RPMI8226 (cell line): ENCODE measurements around the gene RFTN1.

Experiments
- DNase-seq: peaks from one replicate; pipeline ENCODE4 v3.0.0-alpha.2; 2015

RFTN1 gene

DNA sequence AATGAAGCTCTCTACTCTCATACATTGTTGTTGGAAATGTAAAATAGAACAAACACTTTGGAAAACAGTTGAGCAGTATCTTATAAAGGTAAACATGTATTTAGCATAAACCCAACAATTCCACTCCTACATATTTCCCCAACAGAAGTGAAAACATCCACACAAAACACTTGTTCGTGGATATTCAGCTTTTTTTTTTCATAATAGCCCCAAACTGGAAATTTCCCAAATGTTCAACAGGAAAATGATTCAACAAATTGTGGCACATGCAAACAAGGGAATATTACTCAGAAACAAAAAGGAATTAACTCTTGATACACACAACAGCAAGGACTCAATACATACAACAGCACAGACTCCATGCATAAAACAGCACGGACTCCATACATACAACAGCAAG, 28.5 kb downstream of the RFTN1 start:
- DNase-seq = no peak

DNA sequence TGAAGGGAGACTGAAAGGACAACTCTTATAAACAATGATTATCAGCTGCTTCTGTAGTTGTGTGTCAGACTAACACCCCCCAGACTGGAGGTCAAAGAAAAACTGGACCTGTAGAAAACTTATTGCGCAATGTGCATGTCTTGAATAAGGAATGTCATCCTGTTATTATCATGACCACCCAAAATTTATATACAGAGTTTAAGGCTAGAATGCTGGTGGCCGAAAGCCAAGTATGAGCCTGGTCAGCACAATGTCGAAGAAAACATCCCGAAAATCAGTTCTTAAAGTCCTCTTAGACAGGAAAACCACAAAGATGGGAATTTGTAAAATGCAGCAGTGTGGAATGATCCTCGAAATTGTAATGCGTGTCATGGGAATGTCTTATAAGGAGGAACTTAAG, 29.3 kb downstream of the RFTN1 start:
- no peak for DNase-seq

DNA sequence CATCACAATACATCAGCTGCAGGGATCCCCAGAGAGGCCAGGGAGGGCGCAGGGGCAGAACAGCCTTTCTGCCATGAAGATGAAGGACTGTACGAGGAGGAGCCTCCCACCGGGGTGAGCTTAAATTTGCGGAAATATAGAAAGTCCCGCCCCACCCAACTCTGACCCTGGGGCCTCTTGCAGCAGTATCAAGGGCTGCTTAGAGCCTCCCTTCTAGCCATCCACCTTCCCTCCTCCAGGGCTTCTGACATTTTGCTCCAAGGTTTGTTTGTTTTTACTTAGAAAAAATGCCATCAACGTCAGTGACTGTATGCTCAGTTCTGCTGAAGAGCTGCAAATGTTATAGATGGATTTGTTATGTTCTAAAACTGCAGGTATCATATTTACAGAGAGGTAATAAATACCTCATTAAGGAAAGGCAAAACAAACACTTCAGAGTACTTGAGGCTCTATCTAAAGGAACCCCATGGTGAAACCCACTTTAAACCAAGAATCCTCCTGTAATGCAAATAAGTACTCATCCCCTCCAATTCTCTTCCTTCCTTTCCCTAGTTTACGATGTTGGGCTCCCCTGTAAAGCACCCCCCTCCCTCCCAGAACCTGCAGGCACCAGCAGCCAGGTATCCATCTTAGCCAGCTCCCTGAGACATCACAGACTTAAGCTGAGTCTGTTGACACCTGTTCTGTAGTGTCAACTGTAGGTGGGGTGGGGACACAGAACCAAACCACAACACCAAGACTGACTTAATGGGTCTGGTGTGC, 30.5 kb downstream of the RFTN1 start:
- DNase-seq = no peak

DNA sequence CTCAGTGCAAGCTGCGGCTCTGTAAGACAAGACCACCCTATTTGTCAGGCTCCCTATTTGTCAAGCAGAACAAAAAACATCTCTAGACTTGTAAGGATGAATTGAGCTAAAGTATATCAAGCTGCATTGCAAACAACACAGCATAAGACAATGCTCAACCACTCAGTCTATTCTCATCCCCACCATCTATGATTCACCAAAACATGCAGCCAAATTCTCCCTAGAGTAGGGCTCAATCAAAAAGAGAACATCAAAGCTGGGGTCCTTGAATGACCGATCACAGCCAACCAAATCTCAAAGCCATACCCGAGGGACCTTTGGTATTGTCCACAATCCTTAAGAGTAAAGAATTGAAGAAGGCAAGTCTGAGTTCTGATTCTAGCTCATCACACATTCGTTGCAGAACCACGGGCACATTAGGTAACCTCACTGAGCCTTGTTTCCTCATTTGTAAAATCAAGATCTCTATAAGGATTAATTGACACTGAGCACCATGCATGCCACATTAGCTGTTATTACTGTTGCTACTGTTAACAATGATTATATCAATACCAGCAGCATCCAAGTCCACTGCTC, 31.2 kb downstream of the RFTN1 start:
- no peak for DNase-seq

DNA sequence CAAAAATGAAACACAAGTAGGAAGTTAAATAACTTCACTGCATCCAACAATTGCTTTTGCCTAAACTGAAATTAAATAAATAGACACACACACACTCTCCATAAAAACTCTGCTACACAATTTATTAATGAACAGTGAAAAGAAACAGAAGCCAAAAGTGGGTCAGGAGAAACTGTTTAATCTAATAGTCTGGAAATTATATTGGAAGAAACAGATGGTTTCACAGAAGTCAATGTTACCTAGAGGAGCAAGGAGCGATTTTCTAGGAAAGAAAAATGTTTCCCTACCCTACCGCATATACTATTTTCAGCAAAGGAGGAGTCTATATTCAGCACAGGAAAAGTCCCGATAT, 32.0 kb downstream of the RFTN1 start:
- DNase-seq = no peak

DNA sequence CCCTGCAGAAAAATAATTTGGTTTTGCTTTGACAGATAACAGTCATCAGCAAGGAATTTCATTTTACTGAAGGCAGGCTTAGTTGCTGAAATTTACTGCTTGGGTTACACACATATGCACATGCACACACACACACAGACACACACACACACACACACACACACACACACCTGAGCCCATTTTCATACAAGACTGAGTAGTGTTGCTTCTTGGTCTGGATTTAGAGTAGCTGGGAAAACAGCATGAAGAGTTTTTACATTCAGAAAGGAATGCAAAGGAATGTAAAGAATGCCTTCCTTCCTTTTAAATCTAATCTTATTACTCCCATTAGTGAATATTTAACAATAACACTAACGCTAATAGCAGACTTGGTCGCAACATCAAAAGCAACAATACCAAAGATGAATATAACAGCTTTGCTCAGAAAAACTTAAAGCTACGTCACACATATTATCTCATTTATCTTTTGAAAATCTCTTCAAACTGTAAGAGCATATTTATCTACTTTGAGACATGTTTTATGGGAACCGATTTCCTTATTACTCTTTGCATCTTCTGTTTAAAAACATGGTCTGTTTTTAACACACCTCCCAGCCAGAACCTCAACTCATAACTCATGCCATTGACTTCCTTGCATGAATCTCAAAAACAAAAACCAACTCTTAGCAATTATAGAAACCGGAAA, 32.5 kb downstream of the RFTN1 start:
- no peak for DNase-seq

DNA sequence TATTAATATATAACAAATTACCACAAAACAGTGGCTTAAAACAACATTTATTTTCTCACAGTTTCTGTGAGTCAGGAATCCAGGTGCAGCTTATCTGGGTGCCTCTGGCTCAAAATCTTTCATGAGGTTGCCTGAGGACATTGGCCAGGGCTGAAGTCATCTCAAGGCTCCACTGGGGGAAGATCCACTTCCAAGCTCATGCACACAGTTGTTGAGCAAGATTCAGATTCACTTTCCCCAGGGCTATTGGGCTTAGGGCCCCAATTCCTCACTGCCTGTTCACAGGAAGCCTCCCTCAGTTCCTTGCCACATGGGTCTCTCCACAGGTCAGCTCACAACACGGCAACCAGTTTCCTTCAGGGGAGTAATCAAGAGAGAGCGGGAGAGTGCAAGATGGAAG, 35.0 kb downstream of the RFTN1 start:
- no peak for DNase-seq

DNA sequence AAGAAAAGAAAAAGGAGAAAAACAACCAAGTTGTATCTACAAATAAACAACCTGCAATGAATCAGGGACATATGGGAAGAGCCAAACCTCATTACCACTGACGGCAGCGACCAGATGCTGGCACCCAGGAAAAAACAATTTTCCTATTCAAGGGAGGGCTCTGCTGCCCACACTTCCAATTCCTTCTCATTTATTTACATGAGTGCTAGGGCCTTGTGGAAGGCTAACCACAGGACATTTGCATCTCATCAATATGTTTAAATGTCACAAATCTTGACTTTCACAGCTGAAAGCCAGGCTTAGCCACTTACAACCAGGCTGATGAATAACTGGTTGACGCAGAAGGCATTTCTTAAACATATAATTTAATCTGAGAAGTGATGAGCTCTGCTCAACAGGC, 36.0 kb downstream of the RFTN1 start:
- DNase-seq = no peak

DNA sequence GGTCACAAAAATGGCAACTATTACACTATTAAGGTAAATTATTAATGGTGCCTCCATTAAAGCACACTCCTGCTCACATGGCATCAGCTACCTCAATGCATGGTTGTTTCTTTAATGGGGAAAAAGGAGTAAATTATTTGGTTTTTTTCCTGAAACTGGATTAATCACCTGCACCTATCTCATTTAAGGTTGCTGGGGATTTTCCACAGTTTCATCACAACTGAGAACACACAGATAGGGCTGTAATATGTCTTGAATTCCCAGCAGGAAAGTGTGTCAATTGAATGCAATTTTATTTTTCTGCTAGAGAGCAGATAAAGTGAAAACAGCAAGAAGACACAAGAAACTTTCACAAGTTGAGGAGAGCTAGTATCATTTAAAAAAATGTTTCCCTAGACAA, 36.4 kb downstream of the RFTN1 start:
- DNase-seq = no peak

DNA sequence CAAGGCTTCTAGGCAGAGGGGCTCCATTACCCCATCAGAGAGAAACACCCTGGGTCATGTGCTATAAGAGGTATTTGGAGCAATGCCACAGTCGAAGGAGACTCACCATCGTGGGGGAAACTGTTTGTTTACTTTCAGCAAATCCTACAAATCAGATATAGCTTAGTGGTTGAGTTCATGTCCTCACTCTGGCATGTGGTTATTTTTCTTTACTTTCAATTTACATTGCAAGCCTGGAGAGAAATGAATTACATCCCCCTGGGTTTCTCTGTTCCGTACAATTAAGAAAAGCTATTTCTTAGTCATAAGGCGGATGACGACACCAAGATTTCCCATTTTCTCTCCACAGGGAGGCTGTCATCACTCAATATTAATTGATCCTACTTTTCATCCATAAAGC, 36.9 kb downstream of the RFTN1 start:
- DNase-seq = no peak

DNA sequence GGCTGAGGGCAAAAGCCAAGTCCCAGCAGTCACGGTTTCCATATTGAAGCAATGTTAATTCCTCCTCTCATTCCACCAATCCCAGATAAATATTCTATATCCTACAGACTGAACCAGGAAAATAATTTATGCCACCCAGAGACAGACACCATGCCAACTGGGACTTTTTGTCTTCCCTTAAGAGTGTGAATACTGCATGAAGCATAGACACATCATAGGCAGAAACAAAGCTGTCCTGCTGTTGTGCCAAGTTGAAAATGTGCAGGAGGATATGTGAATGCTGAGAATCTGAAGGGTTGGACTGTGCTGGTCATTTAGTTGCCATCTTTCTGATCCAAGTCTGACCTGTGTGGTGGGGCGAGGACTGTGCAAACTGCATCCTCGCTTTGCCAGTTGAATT, 37.7 kb downstream of the RFTN1 start:
- no peak for DNase-seq

DNA sequence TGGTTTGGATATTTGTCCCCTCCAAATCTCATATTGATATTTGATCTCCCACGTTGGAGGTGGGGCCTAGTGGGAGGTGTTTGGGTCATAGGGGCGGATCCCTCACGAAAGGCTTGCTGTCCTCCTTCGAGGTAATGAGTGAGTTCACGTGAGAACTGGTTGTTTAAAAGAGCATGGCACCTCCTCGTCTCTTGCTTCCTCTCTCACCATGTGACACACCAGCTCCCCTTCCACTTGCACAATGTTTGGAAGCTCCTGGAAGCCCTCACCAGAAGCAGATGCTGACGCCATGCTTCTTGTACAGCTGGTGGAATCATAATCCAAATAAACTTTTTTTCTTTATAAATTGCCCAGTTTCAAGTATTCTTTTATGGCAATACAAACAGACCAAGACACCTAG, 38.6 kb downstream of the RFTN1 start:
- no peak for DNase-seq

DNA sequence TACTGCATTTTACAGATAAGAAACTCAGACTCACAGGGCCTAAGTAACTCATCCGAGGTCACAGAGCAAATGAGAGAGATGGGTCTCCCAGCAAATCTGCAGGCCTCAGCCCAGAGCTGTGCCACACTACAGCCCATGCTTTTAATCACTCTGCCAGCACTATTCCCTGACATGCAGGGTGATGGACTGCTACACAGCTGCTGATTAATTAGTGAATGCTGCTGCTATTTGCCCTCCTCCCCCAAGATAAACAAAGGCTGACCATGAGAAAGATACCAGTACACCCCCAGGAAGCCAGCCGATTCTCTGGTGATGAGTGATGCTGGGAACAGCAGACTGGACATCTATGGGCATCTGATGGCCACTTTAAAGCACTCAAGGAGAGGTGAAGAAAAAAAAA, 39.3 kb downstream of the RFTN1 start:
- no peak for DNase-seq

DNA sequence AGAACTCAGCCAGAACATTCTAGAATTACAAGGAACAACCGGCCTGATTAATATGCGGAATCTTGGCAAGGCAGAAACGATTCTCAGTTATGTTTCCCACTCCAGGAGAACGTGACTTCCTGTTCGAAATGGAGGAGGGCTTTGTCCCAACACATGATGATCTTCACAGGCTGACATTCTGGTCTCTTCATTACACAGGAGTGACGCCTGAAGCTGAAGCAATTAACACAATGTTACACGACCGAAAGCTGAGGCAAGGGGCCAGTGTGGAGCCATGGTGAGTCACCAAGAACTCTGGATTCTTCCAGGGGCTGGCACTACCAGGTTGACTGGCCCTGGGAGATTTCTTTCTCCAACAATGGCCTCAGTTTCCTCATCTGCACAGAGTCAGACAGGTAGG, 40.9 kb downstream of the RFTN1 start:
- no peak for DNase-seq

DNA sequence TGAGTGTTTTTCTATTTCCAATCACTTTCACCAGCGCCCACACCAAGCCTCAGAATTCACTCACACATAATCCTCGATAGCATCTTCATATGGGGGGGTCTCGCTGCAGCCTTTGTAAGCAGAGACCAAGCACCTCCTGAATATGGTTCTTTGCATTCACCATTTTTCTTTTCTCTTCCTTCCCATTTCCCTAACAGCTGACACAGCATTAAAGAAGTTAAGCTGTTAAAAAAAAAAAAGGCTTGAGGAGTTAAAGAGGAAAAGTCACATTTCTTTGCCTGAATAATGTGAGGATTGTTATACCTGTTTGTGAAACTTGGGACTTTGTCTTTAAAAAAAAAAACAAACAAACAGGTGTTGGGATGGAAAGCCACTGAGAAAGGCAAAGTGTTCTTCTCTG, 41.6 kb downstream of the RFTN1 start:
- DNase-seq = no peak

DNA sequence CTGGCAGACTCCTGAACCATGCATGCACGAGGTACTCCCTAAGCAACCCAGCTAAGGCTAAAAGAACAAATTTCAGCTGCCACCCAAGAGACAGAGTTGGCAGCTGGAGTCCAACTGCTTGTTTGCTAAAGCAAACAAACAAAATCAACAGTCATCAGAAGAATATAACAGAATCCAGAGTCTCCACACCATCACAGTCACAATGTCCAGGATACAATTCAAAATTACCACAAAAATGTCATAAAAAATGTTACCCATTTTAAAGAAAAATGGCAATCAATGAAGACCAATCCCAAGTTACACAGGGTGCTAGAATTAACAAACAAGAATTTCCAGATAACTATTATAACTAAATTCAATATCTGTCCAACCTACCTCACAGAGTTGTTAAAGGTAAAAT, 42.9 kb downstream of the RFTN1 start:
- DNase-seq = no peak

DNA sequence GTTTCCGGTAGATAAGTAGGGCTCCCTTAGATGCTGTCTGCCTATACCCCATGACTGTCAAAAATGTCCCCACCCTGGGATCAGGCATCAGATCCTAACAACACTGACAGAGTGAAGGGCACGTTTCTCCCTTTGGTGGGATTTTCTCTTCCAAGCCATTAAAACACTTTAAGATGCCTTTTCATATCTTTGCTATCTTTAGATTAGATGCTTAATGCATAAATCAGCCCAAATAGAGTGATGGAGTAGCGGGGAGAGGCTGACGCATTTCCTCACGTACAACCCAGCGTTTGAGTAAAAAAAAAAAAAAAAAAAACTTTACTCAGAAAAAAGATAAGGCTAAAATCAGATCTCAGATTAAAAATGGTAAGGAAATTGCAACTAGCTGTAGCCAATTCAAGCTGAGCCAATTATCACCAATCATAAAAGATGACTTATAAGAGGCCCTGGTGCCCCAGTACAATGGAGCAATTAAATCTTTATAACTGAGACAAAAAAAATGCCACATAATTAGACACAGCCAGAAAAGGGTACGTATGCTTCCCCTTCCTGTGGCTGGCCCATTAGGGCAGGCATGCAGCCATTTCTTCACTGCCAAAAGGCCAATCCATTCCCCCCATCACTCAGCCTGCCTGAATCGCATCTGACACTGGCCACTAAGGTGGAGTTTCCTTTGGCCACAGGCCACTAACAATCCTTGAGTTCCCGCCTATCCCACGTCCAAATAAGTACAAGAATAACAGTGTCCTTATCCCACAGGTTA, 45.0 kb downstream of the RFTN1 start:
- DNase-seq = no peak

DNA sequence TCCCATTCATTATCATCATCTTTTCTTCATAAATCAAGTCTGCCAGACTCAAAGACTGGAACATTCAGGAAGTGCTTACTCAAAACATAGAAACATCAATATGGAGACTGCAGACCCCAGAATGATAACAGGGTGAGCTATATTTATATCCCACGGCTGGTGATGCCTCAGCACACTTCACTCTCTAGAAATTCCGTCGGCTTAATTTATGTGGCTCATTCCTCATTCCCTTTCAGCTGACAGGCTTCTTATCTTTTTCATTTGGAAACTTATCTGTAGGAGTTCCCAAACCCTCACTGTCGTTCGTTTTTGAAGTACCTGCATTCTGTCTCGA, 45.5 kb downstream of the RFTN1 start:
- DNase-seq = no peak

DNA sequence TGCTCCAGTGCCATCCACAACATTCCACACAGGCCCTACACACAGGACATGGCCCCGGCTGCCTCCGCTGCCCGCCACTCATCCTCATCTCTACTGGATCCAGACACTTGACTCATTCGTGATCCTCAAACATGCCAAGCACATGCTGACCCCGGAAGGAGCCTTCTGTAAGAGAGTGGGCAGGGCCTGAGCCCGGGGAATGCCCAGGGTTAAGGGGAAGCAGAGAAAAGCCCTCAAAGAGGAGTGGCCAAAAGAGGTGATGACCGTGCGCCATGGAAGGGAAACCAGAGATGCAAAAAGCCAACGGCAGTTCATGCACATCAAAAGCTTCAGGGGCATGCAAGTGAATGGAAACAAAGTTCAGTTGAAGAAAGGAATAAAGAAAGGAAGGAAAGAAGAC, 46.1 kb downstream of the RFTN1 start:
- no peak for DNase-seq

DNA sequence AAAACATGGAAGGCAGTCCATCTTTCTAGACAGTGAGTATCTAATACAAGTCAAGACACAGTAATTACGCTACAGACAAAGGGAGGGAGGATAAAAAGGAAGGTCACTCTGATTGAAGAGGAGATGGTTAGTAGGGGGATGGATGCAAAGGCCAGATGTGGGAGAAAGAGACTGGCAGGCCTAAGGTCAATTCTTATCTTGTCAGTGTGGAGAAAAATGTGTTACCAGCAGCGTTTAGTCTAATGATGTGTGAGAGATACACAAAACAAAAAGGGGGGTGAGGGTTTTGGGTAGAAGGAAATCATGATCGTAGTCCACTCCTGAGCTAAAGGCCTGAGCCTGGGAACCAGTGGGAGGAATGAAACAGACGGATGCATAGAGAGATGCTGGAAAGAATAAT, 46.7 kb downstream of the RFTN1 start:
- DNase-seq = no peak

DNA sequence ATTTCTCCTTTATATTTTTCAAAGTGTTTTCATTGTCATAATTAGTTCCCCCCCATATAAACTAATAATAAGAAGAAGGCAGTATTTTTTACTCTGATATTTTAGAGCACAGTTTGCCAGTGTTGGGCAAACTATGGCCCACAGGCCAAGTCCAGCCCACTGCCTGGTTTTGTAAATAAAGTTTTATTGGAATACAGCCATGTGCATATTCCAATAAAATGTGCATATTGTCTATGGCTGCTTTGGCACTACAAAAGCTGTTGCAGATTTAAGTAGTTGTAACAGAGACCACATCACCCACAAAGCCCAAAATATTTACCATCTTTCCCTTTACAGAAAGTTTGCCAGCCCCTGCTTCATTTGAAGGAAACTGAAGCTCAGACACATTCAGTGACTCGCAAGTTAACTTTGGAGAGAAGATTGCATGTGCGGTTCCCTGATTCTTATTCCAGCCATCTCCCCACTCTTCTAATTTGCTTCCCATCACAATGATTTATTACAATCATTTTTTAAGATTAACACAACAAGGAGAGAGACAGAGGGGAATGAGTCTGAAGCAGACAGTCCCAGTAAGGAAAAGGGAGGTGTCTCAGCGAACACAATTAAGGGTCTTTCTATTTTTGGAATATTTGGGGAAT, 48.9 kb downstream of the RFTN1 start:
- no peak for DNase-seq

DNA sequence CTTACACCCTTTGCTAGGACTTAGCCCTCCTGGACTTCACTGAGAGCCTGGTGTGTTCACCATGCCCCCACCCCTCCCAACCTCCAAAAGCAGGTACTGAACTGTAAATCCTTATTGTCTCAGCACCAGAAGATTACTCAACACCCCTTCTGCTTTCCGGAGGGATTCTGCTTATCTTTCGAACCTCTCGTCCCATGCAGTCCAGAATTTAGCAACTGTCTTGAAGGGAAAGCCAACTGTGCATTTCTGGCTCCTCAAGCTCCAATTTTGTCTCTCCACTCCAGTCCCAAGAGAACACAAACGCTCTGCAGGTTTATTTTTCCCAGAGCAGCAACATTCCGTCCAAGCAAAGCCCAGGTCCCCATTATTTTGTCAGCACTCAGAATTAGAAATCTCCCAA, 49.6 kb downstream of the RFTN1 start:
- DNase-seq = no peak

DNA sequence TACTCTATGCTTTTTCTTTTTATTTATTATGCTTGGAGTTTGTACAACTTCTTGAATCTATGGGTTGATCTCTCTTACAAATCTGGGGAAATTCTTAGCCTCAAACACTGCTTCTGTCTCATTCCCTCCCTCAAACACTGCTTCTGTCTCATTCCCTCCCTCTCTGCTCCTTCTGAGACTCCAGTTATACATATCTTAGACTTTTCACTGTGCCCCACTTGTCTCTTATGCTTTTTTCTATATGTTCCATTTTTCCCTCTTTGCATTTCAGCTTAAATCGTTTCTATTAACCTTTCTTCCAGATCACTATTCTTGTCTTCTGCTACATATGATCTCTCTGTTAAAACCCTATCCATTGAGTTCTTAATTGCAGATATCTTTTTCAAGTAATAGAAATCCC, 50.4 kb downstream of the RFTN1 start:
- no peak for DNase-seq

DNA sequence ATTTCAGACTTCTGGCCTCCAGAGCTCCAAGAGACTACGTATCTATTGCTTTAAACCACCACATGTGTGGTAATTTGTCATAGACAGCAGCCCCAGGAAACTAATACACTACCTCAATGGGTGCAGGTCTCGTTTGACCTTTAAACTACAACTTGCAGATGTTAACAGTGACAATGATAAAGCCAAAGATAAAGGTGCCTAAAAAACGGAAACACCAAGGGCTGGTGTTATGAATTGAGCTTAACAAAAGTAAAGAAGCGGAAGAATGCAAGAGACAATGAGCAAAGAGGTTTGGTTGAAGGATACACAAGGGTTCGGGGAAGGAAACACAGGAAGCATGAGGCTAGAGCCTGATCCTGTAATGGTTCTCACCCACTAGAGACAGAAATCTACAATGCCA, 50.8 kb downstream of the RFTN1 start:
- DNase-seq = no peak
